ENCODE measurements around the gene AMHR2.
"Not testable (repeated sequence)": the region's sequence is repeated elsewhere in the genome, so short reads cannot be mapped to it uniquely, and the experiment has no call there.

The AMHR2 gene

GRCh38 chr12:53423597-53423996, at the start of gene AMHR2:
Gene AMHR2, plus strand, starts transcription at chr12:53423855. Its CDS starts 80 bp downstream, at chr12:53423935.
- DNase-seq (ENCODE audit: low spot score), result no peak

- DNase-seq (ENCODE audit: low spot score), result not testable (repeated sequence)
Measured at GRCh38 chr12:53374277-53374676, 49.4 kb upstream of the AMHR2 start.

- DNase-seq (ENCODE audit: low spot score), result no peak
Measured at GRCh38 chr12:53376747-53377146, 46.9 kb upstream of the AMHR2 start.

- DNase-seq (ENCODE audit: low spot score), result no peak
Measured at GRCh38 chr12:53378222-53378621, 45.4 kb upstream of the AMHR2 start.

- DNase-seq (ENCODE audit: low spot score), result no peak
Measured at GRCh38 chr12:53378724-53379388, 44.8 kb upstream of the AMHR2 start.

- peak; percentile 100 for DNase-seq (ENCODE audit: low spot score)
Measured at GRCh38 chr12:53379389-53380103, 44.1 kb upstream of the AMHR2 start.

- DNase-seq (ENCODE audit: low spot score), result peak; percentile 87
Measured at GRCh38 chr12:53380104-53380793, 43.4 kb upstream of the AMHR2 start, which contains the start of gene SP1. Gene SP1, plus strand, starts transcription at chr12:53380176. Its CDS starts 116 bp downstream, at chr12:53380292.

- no peak for DNase-seq (ENCODE audit: low spot score)
Measured at GRCh38 chr12:53380794-53381730, 42.6 kb upstream of the AMHR2 start.

GRCh38 chr12:53381731-53382630, 41.7 kb upstream of the AMHR2 start:
- DNase-seq (ENCODE audit: low spot score), result peak; percentile 58

GRCh38 chr12:53383258-53383657, 40.4 kb upstream of the AMHR2 start:
- no peak for DNase-seq (ENCODE audit: low spot score)

GRCh38 chr12:53386381-53386780, 37.3 kb upstream of the AMHR2 start:
- not testable (repeated sequence) for DNase-seq (ENCODE audit: low spot score)

- no peak for DNase-seq (ENCODE audit: low spot score)
Measured at GRCh38 chr12:53388932-53389331, 34.7 kb upstream of the AMHR2 start.

- no peak for DNase-seq (ENCODE audit: low spot score)
Measured at GRCh38 chr12:53389702-53390101, 34.0 kb upstream of the AMHR2 start.

- no peak for DNase-seq (ENCODE audit: low spot score)
Measured at GRCh38 chr12:53391724-53392123, 31.9 kb upstream of the AMHR2 start.

- no peak for DNase-seq (ENCODE audit: low spot score)
Measured at GRCh38 chr12:53399896-53400295, 23.8 kb upstream of the AMHR2 start.

GRCh38 chr12:53402351-53402750, 21.3 kb upstream of the AMHR2 start:
- not testable (repeated sequence) for DNase-seq (ENCODE audit: low spot score)

- no peak for DNase-seq (ENCODE audit: low spot score)
Measured at GRCh38 chr12:53402871-53403270, 20.8 kb upstream of the AMHR2 start.

GRCh38 chr12:53410951-53411350, 12.7 kb upstream of the AMHR2 start:
- DNase-seq (ENCODE audit: low spot score), result no peak

- DNase-seq (ENCODE audit: low spot score), result no peak
Measured at GRCh38 chr12:53413485-53414204, 10.0 kb upstream of the AMHR2 start.

Measured in CD4-positive, alpha-beta T cell treated with Interleukin-15 for 4 hours (primary cell).